Stimulated activated naive B cell treated with anti-CD40 and anti-IgM and Interleukin-4, amounts not matched to agents 10 μg/mL and 1 μg/mL and 100 μg/mL, for 72 hours (primary cell): ENCODE measurements around the gene MYADM.
"Not testable (repeated sequence)": the region's sequence is repeated elsewhere in the genome, so short reads cannot be mapped to it uniquely, and the experiment has no call there.

Source experiments
- ATAC-seq, 2 donors: fragments of 150-1000 bp; cut with Tn5 transposase; replicated peaks; 2 replicates each; pipeline ENCODE4 v1.10.0; 2021; ENCODE audit warnings: moderate library complexity in 1 of 2
- DNase-seq: peaks from one replicate; pipeline ENCODE4 v3.0.0; 2021
- H3K27ac Mint-ChIP-seq: one replicate; pipeline ENCODE4 v1.8.0; 2022; ENCODE audit warnings: mild to moderate bottlenecking, mixed read lengths
- H3K27me3 Mint-ChIP-seq, 2 donors: one replicate each; pipeline ENCODE4 v1.8.0; 2022; ENCODE audit warnings: mixed read lengths in 2 of 2
- H3K36me3 Mint-ChIP-seq, 2 donors: one replicate each; pipeline ENCODE4 v1.8.0; 2022; ENCODE audit warnings: mixed read lengths in 2 of 2, mild to moderate bottlenecking in 1 of 2
- H3K4me1 Mint-ChIP-seq, 2 donors: one replicate each; pipeline ENCODE4 v1.8.0; 2022; ENCODE audit warnings: mixed read lengths in 2 of 2, mild to moderate bottlenecking in 1 of 2
- H3K4me3 Mint-ChIP-seq, 2 donors: one replicate each; pipeline ENCODE4 v1.8.0; 2022; ENCODE audit warnings: mild to moderate bottlenecking in 2 of 2, mixed read lengths in 2 of 2, moderate library complexity in 1 of 2
- H3K9me3 Mint-ChIP-seq, 2 donors: one replicate each; pipeline ENCODE4 v1.8.0; 2022; ENCODE audit warnings: mixed read lengths in 2 of 2, mild to moderate bottlenecking in 1 of 2

Gene MYADM

GRCh38 chr19:53853707-53854106, 14.0 kb upstream of the MYADM start:
- Mint-ChIP-seq H3K4me3 (no peak overlapping the region), H3K27ac (no peak overlapping the region), H3K4me1 (peaks cover 12 to 13% of the 10 kb centered on the region in 2 donors), H3K36me3 (no peaks in the 10 kb centered on the region), H3K27me3 (peaks cover 28 to 36% of the 10 kb centered on the region in 2 donors), H3K9me3 (no peaks in the 10 kb centered on the region)
- DNase-seq (no peak), ATAC-seq (peak in 1 of 2 donors; percentile 35)

GRCh38 chr19:53864308-53864836, 3.3 kb upstream of the MYADM start:
- ATAC-seq (no peak), DNase-seq (no peak)
- H3K9me3 Mint-ChIP-seq: no peaks in the 10 kb centered on the region
- H3K4me3 Mint-ChIP-seq: no peak overlapping the region
- no peak overlapping the region for H3K27ac Mint-ChIP-seq
- no peaks in the 10 kb centered on the region for H3K27me3 Mint-ChIP-seq
- peaks cover 2 to 7% of the 10 kb centered on the region in 2 donors for H3K36me3 Mint-ChIP-seq
- H3K4me1 Mint-ChIP-seq: peaks cover 18 to 31% of the 10 kb centered on the region in 2 donors

- Mint-ChIP-seq H3K27ac (peak overlapping the region; percentile 91), H3K27me3 (no peaks in the 10 kb centered on the region), H3K9me3 (no peaks in the 10 kb centered on the region), H3K4me1 (peaks cover 19 to 33% of the 10 kb centered on the region in 2 donors), H3K36me3 (peaks cover 2 to 9% of the 10 kb centered on the region in 2 donors), H3K4me3 (peak overlapping the region; percentile 98 to 100)
- no peak for ATAC-seq
- DNase-seq: no peak
These were observed 2.2 kb upstream of the MYADM start for GRCh38 chr19:53865523-53865917.

GRCh38 chr19:53865918-53866864, 1.5 kb upstream of the MYADM start:
- DNase-seq (no peak), ATAC-seq (peak; percentile 26 to 35)
- H3K27me3 Mint-ChIP-seq: no peaks in the 10 kb centered on the region
- no peaks in the 10 kb centered on the region for H3K9me3 Mint-ChIP-seq
- H3K36me3 Mint-ChIP-seq: peaks cover 4 to 13% of the 10 kb centered on the region in 2 donors
- H3K4me3 Mint-ChIP-seq: peak overlapping the region; percentile 98 to 100
- peak overlapping the region; percentile 98 for H3K27ac Mint-ChIP-seq
- peaks cover 25 to 40% of the 10 kb centered on the region in 2 donors for H3K4me1 Mint-ChIP-seq

- Mint-ChIP-seq H3K27ac (peak overlapping the region; percentile 98), H3K9me3 (no peaks in the 10 kb centered on the region), H3K36me3 (peaks cover 7 to 19% of the 10 kb centered on the region in 2 donors), H3K4me3 (peak overlapping the region; percentile 98 to 100), H3K4me1 (peaks cover 30 to 46% of the 10 kb centered on the region in 2 donors), H3K27me3 (no peaks in the 10 kb centered on the region)
- DNase-seq (no peak), ATAC-seq (no peak)
These were observed 838 bp upstream of the MYADM start for GRCh38 chr19:53866865-53867224.

- H3K27ac Mint-ChIP-seq: peak overlapping the region; percentile 97
- H3K4me1 Mint-ChIP-seq: peaks cover 34 to 56% of the 10 kb centered on the region in 2 donors
- peak; percentile 24 for DNase-seq
These were observed 608 bp downstream of the MYADM start for GRCh38 chr19:53868091-53868891.

GRCh38 chr19:53868892-53869804, 1.5 kb downstream of the MYADM start:
- peak overlapping the region; percentile 98 to 100 for H3K4me3 Mint-ChIP-seq
- H3K27ac Mint-ChIP-seq: peak overlapping the region; percentile 96
- peaks cover 18 to 33% of the 10 kb centered on the region in 2 donors for H3K36me3 Mint-ChIP-seq
- H3K4me1 Mint-ChIP-seq: peaks cover 39 to 65% of the 10 kb centered on the region in 2 donors
- peak; percentile 55 to 56 for ATAC-seq
- peak; percentile 79 for DNase-seq
- H3K9me3 Mint-ChIP-seq: no peaks in the 10 kb centered on the region
- no peaks in the 10 kb centered on the region for H3K27me3 Mint-ChIP-seq

More at GRCh38 chr19:53868091-53868891, 608 bp downstream of the MYADM start:
- peak overlapping the region; percentile 98 to 100 for H3K4me3 Mint-ChIP-seq
- H3K27me3 Mint-ChIP-seq: no peaks in the 10 kb centered on the region
- H3K36me3 Mint-ChIP-seq: peaks cover 10 to 25% of the 10 kb centered on the region in 2 donors
- H3K9me3 Mint-ChIP-seq: no peaks in the 10 kb centered on the region
- no peak for ATAC-seq

GRCh38 chr19:53869805-53870484, 2.3 kb downstream of the MYADM start:
- Mint-ChIP-seq H3K4me1 (peaks cover 47 to 73% of the 10 kb centered on the region in 2 donors), H3K27ac (peak overlapping the region; percentile 91), H3K4me3 (peak overlapping the region; percentile 98 to 100), H3K36me3 (peaks cover 26 to 41% of the 10 kb centered on the region in 2 donors)
- DNase-seq, H3K27me3 Mint-ChIP-seq, H3K9me3 Mint-ChIP-seq, ATAC-seq: not testable (repeated sequence)

- Mint-ChIP-seq H3K27ac (peak overlapping the region; percentile 68), H3K4me1 (peaks cover 47 to 78% of the 10 kb centered on the region in 2 donors)
- DNase-seq: peak; percentile 37
These were observed 2.8 kb downstream of the MYADM start for GRCh38 chr19:53870485-53870844.

GRCh38 chr19:53871454-53871853, 3.8 kb downstream of the MYADM start:
- no peak for DNase-seq
- Mint-ChIP-seq H3K4me3 (peak overlapping the region; percentile 22 to 43), H3K27ac (peak overlapping the region; percentile 68), H3K36me3 (peaks cover 29 to 46% of the 10 kb centered on the region in 2 donors), H3K27me3 (no peaks in the 10 kb centered on the region), H3K9me3 (peaks cover 2 to 5% of the 10 kb centered on the region in 2 donors), H3K4me1 (peaks cover 40 to 69% of the 10 kb centered on the region in 2 donors)
- ATAC-seq: no peak

More at GRCh38 chr19:53870485-53870844, 2.8 kb downstream of the MYADM start:
- peaks cover 2 to 5% of the 10 kb centered on the region in 2 donors for H3K9me3 Mint-ChIP-seq
- H3K27me3 Mint-ChIP-seq: no peaks in the 10 kb centered on the region
- H3K36me3 Mint-ChIP-seq: peaks cover 29 to 46% of the 10 kb centered on the region in 2 donors
- ATAC-seq: no peak
- peak overlapping the region; percentile 56 to 79 for H3K4me3 Mint-ChIP-seq

GRCh38 chr19:53872762-53873161, 5.1 kb downstream of the MYADM start:
- Mint-ChIP-seq H3K4me3 (peak overlapping the region in 1 of 2 donors; percentile 7), H3K9me3 (peaks cover 2 to 5% of the 10 kb centered on the region in 2 donors), H3K27me3 (no peaks in the 10 kb centered on the region), H3K27ac (peak overlapping the region; percentile 42), H3K36me3 (peaks cover 33 to 51% of the 10 kb centered on the region in 2 donors), H3K4me1 (peaks cover 46 to 68% of the 10 kb centered on the region in 2 donors)
- ATAC-seq (no peak), DNase-seq (no peak)

GRCh38 chr19:53873773-53874605, 6.3 kb downstream of the MYADM start:
- DNase-seq: no peak
- H3K4me3 Mint-ChIP-seq: no peak overlapping the region

More at GRCh38 chr19:53873773-53874605, 6.3 kb downstream of the MYADM start:
- Mint-ChIP-seq H3K9me3 (peaks cover 2 to 5% of the 10 kb centered on the region in 2 donors), H3K36me3 (peaks cover 31 to 44% of the 10 kb centered on the region in 2 donors), H3K4me1 (peaks cover 42 to 60% of the 10 kb centered on the region in 2 donors), H3K27ac (peak overlapping the region; percentile 75), H3K27me3 (no peaks in the 10 kb centered on the region)
- no peak for ATAC-seq
